ENCODE data around the gene CASP2. TPM values are rescaled to one million over a fixed set of nuclear protein-coding genes. Genes with fewer than 3 reads are reported as not detected.

CASP2 gene
- total and polyA plus RNA-seq, 2 experiments from 2014 or later, result 9.2 to 13.1 TPM

DNA sequence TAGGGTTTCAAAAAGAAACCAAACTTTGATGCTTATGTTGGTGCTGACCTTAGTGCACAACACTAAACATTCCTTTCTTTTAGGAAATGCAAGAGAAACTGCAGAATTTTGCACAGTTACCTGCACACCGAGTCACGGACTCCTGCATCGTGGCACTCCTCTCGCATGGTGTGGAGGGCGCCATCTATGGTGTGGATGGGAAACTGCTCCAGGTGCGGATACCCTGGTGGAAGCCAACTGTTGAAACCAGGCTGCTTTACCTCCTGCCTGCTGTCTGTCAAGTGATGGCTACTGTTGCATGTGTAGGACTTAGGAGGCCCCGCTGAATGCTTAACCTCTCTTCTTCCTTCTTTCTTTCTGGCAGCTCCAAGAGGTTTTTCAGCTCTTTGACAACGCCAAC is 11.7 kb downstream of the CASP2 start:
- H2AFZ ChIP-seq, result no peak overlapping the region
- DNase-seq, result peak; percentile 22
- H3K4me3 ChIP-seq, result no peak overlapping the region
- no peaks in the 10 kb centered on the region for H3K9me3 ChIP-seq (ENCODE audit: low read depth)
- WGBS, 2 experiments (ENCODE audit: low coverage in 1 of 2, low lambda C conversion rate in 2 of 2, missing lambda C conversion rate in 2 of 2), result 86 to 88% methylated on average over 8 of the region's 8 CpGs
- H3K9me2 ChIP-seq (ENCODE audit: insufficient read depth), result no peaks in the 10 kb centered on the region
- no peaks in the 10 kb centered on the region for H4K20me1 ChIP-seq (ENCODE audit: insufficient read depth)
- peaks cover 12% of the 10 kb centered on the region for H3K4me1 ChIP-seq (ENCODE audit: insufficient read depth)
- 0 out of 2 replicates have a peak, but pooled peaks cover 16% of the 10 kb centered on the region for H3K79me2 ChIP-seq (ENCODE audit: insufficient read depth)
- H3K4me2 ChIP-seq (ENCODE audit: unreplicated experiment), result peak overlapping the region; percentile 9
- no peak for TF ChIP-seq EZH2 (IDR thresholded peaks at IDR 0.05; ENCODE audit: insufficient read depth, poor library complexity, severe bottlenecking)
- TF ChIP-seq EZH2phosphoT487 (IDR thresholded peaks at IDR 0.05; ENCODE audit: insufficient read depth, low read depth), result no peak
- in situ Hi-C loops (cut with MboI), result no loop called here
- H3F3A ChIP-seq (ENCODE audit: insufficient read depth), result peaks cover 24% of the 10 kb centered on the region
- no peaks in the 10 kb centered on the region for H3K27me3 ChIP-seq (replicated peaks; ENCODE audit: insufficient read depth)
- H3K27ac ChIP-seq, result peak overlapping the region; percentile 41
- H3K9ac ChIP-seq, result no peak overlapping the region
- H3K36me3 ChIP-seq (ENCODE audit: low read depth), result peaks cover 73% of the 10 kb centered on the region

DNA sequence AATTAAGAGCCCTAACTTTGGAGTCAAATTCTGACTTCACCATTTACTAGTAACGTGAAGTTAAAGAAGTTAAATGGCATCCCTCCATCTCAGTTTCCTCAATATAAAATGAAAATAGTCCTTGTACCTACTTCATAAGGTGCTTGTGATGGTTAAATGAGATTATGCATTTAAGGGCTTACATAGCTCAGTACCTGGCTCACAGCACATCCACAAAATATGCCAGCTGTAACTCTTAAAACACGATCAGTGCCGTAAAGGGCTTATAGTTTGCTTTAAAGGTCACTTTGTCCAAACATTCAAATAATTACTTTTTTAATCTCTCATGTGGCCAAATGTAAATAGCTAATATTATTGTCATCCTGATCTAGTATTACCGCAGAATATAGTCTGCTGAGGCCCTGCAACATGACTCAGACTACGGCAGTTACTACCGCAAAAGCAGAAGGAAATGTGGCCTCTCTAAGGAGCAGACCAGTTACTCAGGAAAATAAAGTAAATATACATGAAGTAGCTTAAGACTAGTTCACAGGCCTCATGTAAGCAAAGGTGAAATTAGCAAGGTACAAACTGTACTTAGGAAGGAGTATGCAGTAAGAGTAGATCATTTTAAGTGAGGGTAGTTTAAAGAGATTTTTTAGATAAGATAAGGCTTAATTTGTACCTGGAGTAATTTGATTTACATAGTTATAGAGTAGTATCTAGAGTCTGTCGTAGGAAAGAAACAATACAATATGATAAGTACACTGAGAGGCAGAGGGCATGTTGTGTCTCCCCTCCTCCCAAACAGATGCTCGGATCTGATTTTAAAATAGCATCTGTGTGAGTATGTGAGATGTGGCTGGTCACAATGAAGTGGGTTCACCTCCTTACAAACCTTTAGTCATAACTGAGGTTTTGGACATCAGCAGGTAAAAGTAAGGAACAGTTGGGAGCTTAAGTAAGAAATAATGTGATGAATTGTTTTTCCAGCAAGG is 13.1 kb downstream of the CASP2 start:
- Histone ChIP-seq H3K36me3 (ENCODE audit: low read depth) (peaks cover 71% of the 10 kb centered on the region), H4K20me1 (ENCODE audit: insufficient read depth) (no peaks in the 10 kb centered on the region), H3K79me2 (ENCODE audit: insufficient read depth) (0 out of 2 replicates have a peak, but pooled peaks cover 2% of the 10 kb centered on the region), H3K4me2 (ENCODE audit: unreplicated experiment) (no peak overlapping the region), H3K4me1 (ENCODE audit: insufficient read depth) (peaks cover 12% of the 10 kb centered on the region), H2AFZ (no peak overlapping the region), H3K9me3 (ENCODE audit: low read depth) (no peaks in the 10 kb centered on the region), H3K27ac (no peak overlapping the region), H3K9ac (no peak overlapping the region), H3F3A (ENCODE audit: insufficient read depth) (peaks cover 20% of the 10 kb centered on the region), H3K4me3 (no peak overlapping the region), H3K27me3 (replicated peaks; ENCODE audit: insufficient read depth) (no peaks in the 10 kb centered on the region), H3K9me2 (ENCODE audit: insufficient read depth) (no peaks in the 10 kb centered on the region)
- in situ Hi-C loops (cut with MboI), result no loop called here
- TF ChIP-seq EZH2phosphoT487 (IDR thresholded peaks at IDR 0.05; ENCODE audit: insufficient read depth, low read depth) (no peak), EZH2 (IDR thresholded peaks at IDR 0.05; ENCODE audit: insufficient read depth, poor library complexity, severe bottlenecking) (no peak)
- DNase-seq, result no peak
- 97 to 98% methylated on average over 8 of the region's 8 CpGs for WGBS, 2 experiments (ENCODE audit: low coverage in 1 of 2, low lambda C conversion rate in 2 of 2, missing lambda C conversion rate in 2 of 2)

DNA sequence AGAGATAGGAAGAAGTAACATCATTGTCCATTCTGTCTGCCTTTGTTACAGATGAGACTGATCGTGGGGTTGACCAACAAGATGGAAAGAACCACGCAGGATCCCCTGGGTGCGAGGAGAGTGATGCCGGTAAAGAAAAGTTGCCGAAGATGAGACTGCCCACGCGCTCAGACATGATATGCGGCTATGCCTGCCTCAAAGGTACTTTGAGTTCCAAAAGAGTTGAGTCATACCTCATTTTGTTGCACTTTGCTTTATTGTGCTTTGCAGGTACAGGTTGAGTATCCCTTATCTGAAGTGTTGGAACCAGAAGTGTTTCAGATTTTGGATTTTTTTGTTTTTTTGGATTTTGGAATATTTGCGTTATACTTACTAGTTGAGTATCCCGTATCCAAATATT is 15.6 kb downstream of the CASP2 start:
- Histone ChIP-seq H3K27ac (no peak overlapping the region), H2AFZ (no peak overlapping the region), H3K36me3 (ENCODE audit: low read depth) (peaks cover 67% of the 10 kb centered on the region; the same call in 1 of the 2 replicates), H3K4me3 (no peak overlapping the region), H3K4me1 (ENCODE audit: insufficient read depth) (peaks cover 11% of the 10 kb centered on the region), H3K9me2 (ENCODE audit: insufficient read depth) (no peaks in the 10 kb centered on the region), H3K9me3 (ENCODE audit: low read depth) (no peaks in the 10 kb centered on the region), H3K27me3 (replicated peaks; ENCODE audit: insufficient read depth) (no peaks in the 10 kb centered on the region), H3K79me2 (ENCODE audit: insufficient read depth) (no peaks in the 10 kb centered on the region), H4K20me1 (ENCODE audit: insufficient read depth) (no peaks in the 10 kb centered on the region), H3F3A (ENCODE audit: insufficient read depth) (peaks cover 14% of the 10 kb centered on the region), H3K9ac (no peak overlapping the region), H3K4me2 (ENCODE audit: unreplicated experiment) (no peak overlapping the region)
- in situ Hi-C loops (cut with MboI), result no loop called here
- WGBS, 2 experiments (ENCODE audit: low coverage in 1 of 2, low lambda C conversion rate in 2 of 2, missing lambda C conversion rate in 2 of 2), result 92 to 94% methylated on average over 10 of the region's 10 CpGs
- no peak for TF ChIP-seq EZH2phosphoT487 (IDR thresholded peaks at IDR 0.05; ENCODE audit: insufficient read depth, low read depth)
- no peak for TF ChIP-seq EZH2 (IDR thresholded peaks at IDR 0.05; ENCODE audit: insufficient read depth, poor library complexity, severe bottlenecking)
- no peak for DNase-seq

GRCh38 chr7:143304938-143305337 is 16.8 kb downstream of the CASP2 start:
- H3K27ac ChIP-seq, result no peak overlapping the region
- no peak for DNase-seq
- H4K20me1 ChIP-seq (ENCODE audit: insufficient read depth), result no peaks in the 10 kb centered on the region
- H2AFZ ChIP-seq, result no peak overlapping the region
- H3K9me3 ChIP-seq (ENCODE audit: low read depth), result no peaks in the 10 kb centered on the region
- no peak overlapping the region for H3K4me3 ChIP-seq
- H3K4me1 ChIP-seq (ENCODE audit: insufficient read depth), result no peaks in the 10 kb centered on the region
- peaks cover 2% of the 10 kb centered on the region; the same call in 1 of the 2 replicates for H3F3A ChIP-seq (ENCODE audit: insufficient read depth)
- H3K79me2 ChIP-seq (ENCODE audit: insufficient read depth), result no peaks in the 10 kb centered on the region
- H3K9me2 ChIP-seq (ENCODE audit: insufficient read depth), result no peaks in the 10 kb centered on the region
- TF ChIP-seq EZH2phosphoT487 (IDR thresholded peaks at IDR 0.05; ENCODE audit: insufficient read depth, low read depth), result no peak
- no peak for TF ChIP-seq EZH2 (IDR thresholded peaks at IDR 0.05; ENCODE audit: insufficient read depth, poor library complexity, severe bottlenecking)
- H3K9ac ChIP-seq, result no peak overlapping the region
- H3K36me3 ChIP-seq (ENCODE audit: low read depth), result peaks cover 61% of the 10 kb centered on the region; the same call in 1 of the 2 replicates
- WGBS, 2 experiments (ENCODE audit: low coverage in 1 of 2, low lambda C conversion rate in 2 of 2, missing lambda C conversion rate in 2 of 2), result 83 to 85% methylated on average over 6 of the region's 6 CpGs
- in situ Hi-C loops (cut with MboI), result no loop called here
- no peaks in the 10 kb centered on the region for H3K27me3 ChIP-seq (replicated peaks; ENCODE audit: insufficient read depth)
- no peak overlapping the region for H3K4me2 ChIP-seq (ENCODE audit: unreplicated experiment)

Data from GM23248 (cell line).